ENCODE data around the gene RCSD1.

Gene RCSD1

DNA sequence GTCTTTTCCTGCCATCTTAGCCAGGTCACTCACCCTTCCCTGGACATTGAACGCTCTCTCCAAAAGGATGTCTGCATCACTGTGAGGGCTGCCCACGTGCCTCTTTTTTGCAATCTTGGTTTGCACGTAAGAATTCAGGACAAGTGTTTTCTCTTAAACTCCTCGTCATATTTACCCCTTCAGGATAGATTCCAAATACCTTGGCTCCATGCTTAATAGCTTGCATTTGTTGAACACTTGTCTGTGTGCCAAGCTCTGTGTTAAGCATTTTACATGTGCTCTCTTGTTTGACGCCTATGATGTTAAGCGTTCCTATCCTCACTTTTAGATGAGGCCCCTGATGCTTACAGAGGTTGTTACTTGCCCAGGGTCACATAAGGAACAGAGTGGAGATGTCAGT lies 29.8 kb downstream of the RCSD1 start:
- Histone ChIP-seq H3K4me3 (ENCODE audit: low read depth in 1 of 2, low read length in 2 of 2) (no peak overlapping the region), H3K36me3 (ENCODE audit: control insufficient read depth in 1 of 2, insufficient read depth in 2 of 2, low read length in 2 of 2) (no peaks in the 10 kb centered on the region), H3K4me1 (ENCODE audit: control insufficient read depth in 1 of 2, insufficient read depth in 2 of 2, low read length in 2 of 2) (peaks cover 12 to 28% of the 10 kb centered on the region in 2 donors), H3K9me3 (ENCODE audit: control insufficient read depth in 1 of 2, low read length in 2 of 2) (no peaks in the 10 kb centered on the region), H3K27ac (ENCODE audit: low read length) (no peak overlapping the region), H3K27me3 (ENCODE audit: low read depth, low read length) (no peaks in the 10 kb centered on the region)

DNA sequence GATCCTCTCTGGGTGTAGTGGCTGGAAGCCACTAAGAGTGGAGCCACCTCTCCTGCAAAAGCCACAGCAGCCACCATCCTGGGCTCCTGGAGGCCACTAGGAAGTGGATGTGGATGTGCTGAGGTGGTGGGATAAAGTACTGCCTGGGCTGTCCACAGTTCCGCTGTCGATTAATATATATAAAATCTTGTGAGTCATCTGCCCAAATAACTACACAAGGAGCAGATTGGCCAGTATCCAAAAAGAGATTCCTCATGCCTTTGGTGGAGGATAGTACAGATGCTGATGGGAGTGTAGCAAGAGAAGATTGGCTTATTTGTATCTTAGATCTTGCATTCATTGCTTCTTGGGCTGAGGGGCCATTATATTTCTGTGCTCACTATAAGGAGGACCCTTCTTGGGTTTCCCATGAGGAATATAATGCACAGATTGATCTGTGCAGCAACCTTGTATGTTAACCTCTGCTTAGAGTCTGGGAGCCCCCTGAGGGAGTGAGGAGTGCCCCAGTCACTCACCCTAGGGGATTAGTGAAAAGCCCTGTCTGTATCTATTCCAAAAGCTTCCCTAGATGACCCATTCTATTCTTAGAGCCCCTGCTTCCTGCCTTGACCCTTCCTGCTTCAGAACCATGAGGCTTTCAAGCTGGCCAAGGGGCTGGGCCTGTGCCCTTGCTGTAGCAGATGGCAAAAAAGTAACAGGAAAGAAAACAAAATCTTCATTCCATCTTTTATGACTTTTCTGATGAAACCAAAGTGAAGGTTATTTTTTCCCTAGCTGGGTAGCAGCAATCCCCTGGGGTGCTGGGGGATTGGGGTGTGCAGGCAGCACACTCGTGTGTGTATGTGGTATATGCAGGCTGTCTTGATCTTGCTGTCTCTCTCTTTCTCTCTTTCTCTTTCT lies 31.7 kb downstream of the RCSD1 start:
- Histone ChIP-seq H3K9me3 (ENCODE audit: control insufficient read depth in 1 of 2, low read length in 2 of 2) (no peaks in the 10 kb centered on the region), H3K27me3 (ENCODE audit: low read depth, low read length) (no peaks in the 10 kb centered on the region), H3K4me3 (ENCODE audit: low read depth in 1 of 2, low read length in 2 of 2) (no peak overlapping the region), H3K36me3 (ENCODE audit: control insufficient read depth in 1 of 2, insufficient read depth in 2 of 2, low read length in 2 of 2) (no peaks in the 10 kb centered on the region), H3K4me1 (ENCODE audit: control insufficient read depth in 1 of 2, insufficient read depth in 2 of 2, low read length in 2 of 2) (peaks cover 12 to 28% of the 10 kb centered on the region in 2 donors), H3K27ac (ENCODE audit: low read length) (no peak overlapping the region)

DNA sequence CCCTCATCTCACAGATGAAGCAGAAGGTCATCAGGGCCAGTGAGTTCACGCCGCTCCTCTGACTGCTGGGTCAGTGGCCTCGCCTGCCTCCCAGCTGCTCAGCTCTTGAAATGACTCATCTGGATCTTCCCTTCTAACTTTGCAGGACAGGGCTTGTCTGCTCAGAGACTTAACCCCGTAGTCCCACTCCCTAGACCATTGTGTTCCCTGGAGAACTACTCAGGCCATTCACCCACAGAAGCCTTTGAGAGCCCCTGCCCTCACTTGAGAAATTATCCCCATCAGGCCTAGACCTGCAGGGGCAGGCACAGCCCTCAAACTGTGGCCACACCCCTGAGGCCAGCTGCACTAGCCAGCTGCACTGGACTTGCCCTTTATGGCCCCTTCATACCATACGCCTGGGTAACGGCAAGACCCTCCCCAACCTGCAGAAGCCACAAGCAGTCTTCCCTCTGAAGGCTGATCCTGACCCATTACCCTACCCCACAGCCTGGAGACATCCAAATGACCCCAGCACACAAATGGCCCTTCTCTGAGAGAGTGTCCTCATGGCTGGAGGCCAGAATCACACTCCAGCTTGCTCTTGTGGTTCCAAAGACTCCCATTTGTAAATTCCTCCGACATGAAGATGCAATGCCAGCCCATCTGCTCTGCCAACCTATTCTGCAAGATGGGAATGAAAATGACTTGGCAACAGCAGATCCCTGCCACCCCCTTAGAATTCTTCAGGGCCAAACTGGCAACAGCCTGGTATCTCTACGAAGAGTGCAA lies 33.2 kb downstream of the RCSD1 start:
- no peaks in the 10 kb centered on the region for H3K9me3 ChIP-seq (ENCODE audit: control insufficient read depth in 1 of 2, low read length in 2 of 2)
- peaks cover 12 to 28% of the 10 kb centered on the region in 2 donors for H3K4me1 ChIP-seq (ENCODE audit: control insufficient read depth in 1 of 2, insufficient read depth in 2 of 2, low read length in 2 of 2)
- no peaks in the 10 kb centered on the region for H3K36me3 ChIP-seq (ENCODE audit: control insufficient read depth in 1 of 2, insufficient read depth in 2 of 2, low read length in 2 of 2)
- no peak overlapping the region for H3K27ac ChIP-seq (ENCODE audit: low read length)
- no peak overlapping the region for H3K4me3 ChIP-seq (ENCODE audit: low read depth in 1 of 2, low read length in 2 of 2)
- H3K27me3 ChIP-seq (ENCODE audit: low read depth, low read length): no peaks in the 10 kb centered on the region

GRCh38 chr1:167665469-167665868 lies 35.4 kb downstream of the RCSD1 start:
- no peaks in the 10 kb centered on the region for H3K36me3 ChIP-seq (ENCODE audit: control insufficient read depth in 1 of 2, insufficient read depth in 2 of 2, low read length in 2 of 2)
- H3K27me3 ChIP-seq (ENCODE audit: low read depth, low read length): no peaks in the 10 kb centered on the region
- H3K9me3 ChIP-seq (ENCODE audit: control insufficient read depth in 1 of 2, low read length in 2 of 2): no peaks in the 10 kb centered on the region
- no peak overlapping the region for H3K4me3 ChIP-seq (ENCODE audit: low read depth in 1 of 2, low read length in 2 of 2)
- H3K4me1 ChIP-seq (ENCODE audit: control insufficient read depth in 1 of 2, insufficient read depth in 2 of 2, low read length in 2 of 2): peaks cover 8 to 16% of the 10 kb centered on the region in 2 donors
- H3K27ac ChIP-seq (ENCODE audit: low read length): no peak overlapping the region

DNA sequence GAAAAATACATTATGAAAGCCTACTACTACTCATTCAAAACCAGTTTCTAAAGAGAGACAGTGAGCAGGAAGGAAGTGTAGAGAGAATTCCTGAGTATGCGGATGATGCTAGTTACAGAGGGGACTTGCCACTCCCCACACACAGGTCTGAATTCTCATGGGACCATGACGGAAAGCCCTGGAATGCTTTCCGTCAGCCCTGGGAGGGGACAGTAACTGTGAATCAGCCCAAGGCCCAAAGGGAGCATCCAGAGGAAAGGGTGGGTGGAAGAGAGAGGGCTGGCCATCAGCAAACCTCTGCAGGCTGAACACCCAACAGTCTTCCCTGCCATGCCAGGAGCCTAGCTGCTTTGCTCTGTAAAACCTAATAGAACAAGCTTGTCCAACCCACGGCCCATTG lies 36.4 kb downstream of the RCSD1 start:
- Histone ChIP-seq H3K4me1 (ENCODE audit: control insufficient read depth in 1 of 2, insufficient read depth in 2 of 2, low read length in 2 of 2) (peaks cover 8 to 12% of the 10 kb centered on the region in 2 donors), H3K27ac (ENCODE audit: low read length) (no peak overlapping the region), H3K36me3 (ENCODE audit: control insufficient read depth in 1 of 2, insufficient read depth in 2 of 2, low read length in 2 of 2) (no peaks in the 10 kb centered on the region), H3K4me3 (ENCODE audit: low read depth in 1 of 2, low read length in 2 of 2) (no peak overlapping the region), H3K9me3 (ENCODE audit: control insufficient read depth in 1 of 2, low read length in 2 of 2) (no peaks in the 10 kb centered on the region), H3K27me3 (ENCODE audit: low read depth, low read length) (no peaks in the 10 kb centered on the region)

GRCh38 chr1:167667536-167667935 lies 37.5 kb downstream of the RCSD1 start:
- H3K9me3 ChIP-seq (ENCODE audit: control insufficient read depth in 1 of 2, low read length in 2 of 2): no peaks in the 10 kb centered on the region
- no peak overlapping the region for H3K27ac ChIP-seq (ENCODE audit: low read length)
- no peaks in the 10 kb centered on the region for H3K27me3 ChIP-seq (ENCODE audit: low read depth, low read length)
- no peaks in the 10 kb centered on the region for H3K36me3 ChIP-seq (ENCODE audit: control insufficient read depth in 1 of 2, insufficient read depth in 2 of 2, low read length in 2 of 2)
- peaks cover 0 to under 1% of the 10 kb centered on the region in 2 donors for H3K4me1 ChIP-seq (ENCODE audit: control insufficient read depth in 1 of 2, insufficient read depth in 2 of 2, low read length in 2 of 2)
- no peak overlapping the region for H3K4me3 ChIP-seq (ENCODE audit: low read depth in 1 of 2, low read length in 2 of 2)

GRCh38 chr1:167668108-167668507 lies 38.1 kb downstream of the RCSD1 start:
- H3K4me3 ChIP-seq (ENCODE audit: low read depth in 1 of 2, low read length in 2 of 2): no peak overlapping the region
- H3K27ac ChIP-seq (ENCODE audit: low read length): no peak overlapping the region
- no peaks in the 10 kb centered on the region for H3K4me1 ChIP-seq (ENCODE audit: control insufficient read depth in 1 of 2, insufficient read depth in 2 of 2, low read length in 2 of 2)
- no peaks in the 10 kb centered on the region for H3K9me3 ChIP-seq (ENCODE audit: control insufficient read depth in 1 of 2, low read length in 2 of 2)
- no peaks in the 10 kb centered on the region for H3K27me3 ChIP-seq (ENCODE audit: low read depth, low read length)
- no peaks in the 10 kb centered on the region for H3K36me3 ChIP-seq (ENCODE audit: control insufficient read depth in 1 of 2, insufficient read depth in 2 of 2, low read length in 2 of 2)

DNA sequence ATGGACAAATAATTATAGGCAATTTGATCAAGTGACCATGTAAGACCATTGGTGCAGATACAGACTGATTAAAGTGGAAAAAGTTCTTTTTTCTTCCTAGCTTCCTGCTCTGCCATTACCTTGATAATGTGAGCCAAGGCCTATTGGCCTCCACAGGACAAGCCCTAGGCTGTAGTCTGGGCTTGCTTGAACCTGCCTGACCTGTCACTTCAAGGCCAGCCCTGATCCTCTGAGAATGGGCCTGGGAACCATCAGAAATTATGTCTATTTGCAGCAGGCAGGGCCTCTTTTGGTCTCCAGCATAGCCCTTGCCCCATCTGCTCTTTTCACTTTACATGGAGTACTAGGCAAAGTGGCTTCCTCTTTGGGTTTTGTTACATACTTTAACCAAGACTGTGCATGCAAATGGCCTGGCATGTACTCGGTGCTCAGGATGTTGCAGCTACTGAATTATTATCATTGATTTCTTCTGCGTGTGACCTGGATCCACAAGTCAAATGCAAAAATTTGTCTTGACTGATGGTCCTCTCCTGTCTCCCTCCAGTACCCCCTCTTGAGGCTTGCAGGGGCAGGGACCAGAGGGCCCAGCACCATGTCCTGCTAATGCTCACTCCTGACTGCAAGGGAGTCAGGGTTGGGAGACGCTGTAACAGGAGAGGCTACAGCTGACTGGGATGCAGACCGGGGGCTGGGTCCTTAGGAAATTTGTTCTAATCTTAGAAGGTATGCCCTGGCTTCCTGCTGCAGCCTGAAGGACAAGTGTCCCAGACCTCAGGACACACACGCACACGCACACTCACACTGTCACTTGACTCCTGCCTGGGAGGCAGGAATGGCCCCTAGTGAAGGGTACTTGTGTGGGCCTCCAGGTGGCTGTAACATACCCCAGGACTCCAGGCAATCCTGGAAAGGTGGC lies 39.4 kb downstream of the RCSD1 start:
- Histone ChIP-seq H3K4me1 (ENCODE audit: control insufficient read depth in 1 of 2, insufficient read depth in 2 of 2, low read length in 2 of 2) (no peaks in the 10 kb centered on the region), H3K27me3 (ENCODE audit: low read depth, low read length) (no peaks in the 10 kb centered on the region)

GRCh38 chr1:167670563-167670962 lies 40.5 kb downstream of the RCSD1 start:
- Histone ChIP-seq H3K27me3 (ENCODE audit: low read depth, low read length) (no peaks in the 10 kb centered on the region), H3K9me3 (ENCODE audit: control insufficient read depth in 1 of 2, low read length in 2 of 2) (no peaks in the 10 kb centered on the region), H3K36me3 (ENCODE audit: control insufficient read depth in 1 of 2, insufficient read depth in 2 of 2, low read length in 2 of 2) (no peaks in the 10 kb centered on the region), H3K4me1 (ENCODE audit: control insufficient read depth in 1 of 2, insufficient read depth in 2 of 2, low read length in 2 of 2) (no peaks in the 10 kb centered on the region), H3K4me3 (ENCODE audit: low read depth in 1 of 2, low read length in 2 of 2) (no peak overlapping the region), H3K27ac (ENCODE audit: low read length) (no peak overlapping the region)

More for the DNA sequence above, 39.4 kb downstream of the RCSD1 start:
- no peaks in the 10 kb centered on the region for H3K36me3 ChIP-seq (ENCODE audit: control insufficient read depth in 1 of 2, insufficient read depth in 2 of 2, low read length in 2 of 2)
- no peaks in the 10 kb centered on the region for H3K9me3 ChIP-seq (ENCODE audit: control insufficient read depth in 1 of 2, low read length in 2 of 2)
- H3K4me3 ChIP-seq (ENCODE audit: low read depth in 1 of 2, low read length in 2 of 2): no peak overlapping the region
- H3K27ac ChIP-seq (ENCODE audit: low read length): no peak overlapping the region

GRCh38 chr1:167671727-167672511 lies 41.9 kb downstream of the RCSD1 start:
- Histone ChIP-seq H3K4me1 (ENCODE audit: control insufficient read depth in 1 of 2, insufficient read depth in 2 of 2, low read length in 2 of 2) (no peaks in the 10 kb centered on the region), H3K27ac (ENCODE audit: low read length) (no peak overlapping the region), H3K4me3 (ENCODE audit: low read depth in 1 of 2, low read length in 2 of 2) (no peak overlapping the region)

More at GRCh38 chr1:167671727-167672511, 41.9 kb downstream of the RCSD1 start:
- no peaks in the 10 kb centered on the region for H3K27me3 ChIP-seq (ENCODE audit: low read depth, low read length)
- no peaks in the 10 kb centered on the region for H3K9me3 ChIP-seq (ENCODE audit: control insufficient read depth in 1 of 2, low read length in 2 of 2)
- no peaks in the 10 kb centered on the region for H3K36me3 ChIP-seq (ENCODE audit: control insufficient read depth in 1 of 2, insufficient read depth in 2 of 2, low read length in 2 of 2)

Measured in muscle layer of duodenum (tissue), 2 donors.